HG02884 (cell line): Measurements from ENCODE around the gene CCDC12.
"Not testable (repeated sequence)": the region's sequence is repeated elsewhere in the genome, so short reads cannot be mapped to it uniquely, and the experiment has no call there.

ENCODE experiments used
- ATAC-seq: cut with Tn5 transposase; IDR thresholded peaks from one replicate; pipeline ENCODE4 v1.9.1; 2021; ENCODE audit warnings: mild to moderate bottlenecking, moderate library complexity; ENCODE audit not compliant: unreplicated experiment

The CCDC12 gene

GRCh38 chr3:46982546-46982945, 6.0 kb upstream of the CCDC12 start:
- no peak for ATAC-seq

- ATAC-seq = no peak
Observed at GRCh38 chr3:46981932-46982471, 5.5 kb upstream of the CCDC12 start.

- peak; percentile 10 for ATAC-seq
Observed at GRCh38 chr3:46979958-46980497, 3.5 kb upstream of the CCDC12 start.

GRCh38 chr3:46978985-46979944, 2.7 kb upstream of the CCDC12 start, which contains the start of gene NBEAL2:
Gene NBEAL2, plus strand, starts transcription at chr3:46979666. Its CDS starts 196 bp downstream, at chr3:46979862.
- peak; percentile 70 for ATAC-seq

- no peak for ATAC-seq
Observed at GRCh38 chr3:46978381-46978780, 1.8 kb upstream of the CCDC12 start.

GRCh38 chr3:46977811-46978195, 1.3 kb upstream of the CCDC12 start:
- ATAC-seq = no peak

- no peak for ATAC-seq
Observed at GRCh38 chr3:46974421-46975171, 1.9 kb downstream of the CCDC12 start.

GRCh38 chr3:46972396-46972795, 4.1 kb downstream of the CCDC12 start:
- ATAC-seq = no peak

GRCh38 chr3:46971742-46972141, 4.8 kb downstream of the CCDC12 start:
- no peak for ATAC-seq

GRCh38 chr3:46971151-46971550, 5.4 kb downstream of the CCDC12 start:
- ATAC-seq = no peak

GRCh38 chr3:46970391-46971091, 6.0 kb downstream of the CCDC12 start:
- ATAC-seq = no peak

GRCh38 chr3:46968783-46969428, 7.6 kb downstream of the CCDC12 start:
- ATAC-seq = no peak

GRCh38 chr3:46966811-46967210, 9.7 kb downstream of the CCDC12 start:
- no peak for ATAC-seq

GRCh38 chr3:46965151-46965550, 11.4 kb downstream of the CCDC12 start:
- ATAC-seq = peak; percentile 55

GRCh38 chr3:46964038-46964590, 12.4 kb downstream of the CCDC12 start:
- not testable (repeated sequence) for ATAC-seq

GRCh38 chr3:46962990-46963389, 13.6 kb downstream of the CCDC12 start:
- ATAC-seq = no peak

- no peak for ATAC-seq
Observed at GRCh38 chr3:46962427-46962826, 14.1 kb downstream of the CCDC12 start.

- ATAC-seq = no peak
Observed at GRCh38 chr3:46960835-46961234, 15.7 kb downstream of the CCDC12 start.

GRCh38 chr3:46960081-46960701, 16.4 kb downstream of the CCDC12 start:
- ATAC-seq = no peak
